GM21381 (cell line): ENCODE measurements around the gene TNNT3.
A peak's percentile ranks its signal among the peaks of the same experiment; 100 is the strongest.
"Not testable (repeated sequence)": the region's sequence is repeated elsewhere in the genome, so short reads cannot be mapped to it uniquely, and the experiment has no call there.

ENCODE experiments used
- ATAC-seq: cut with Tn5 transposase; IDR thresholded peaks from one replicate; pipeline ENCODE4 v1.9.1; 2021; ENCODE audit warnings: mild to moderate bottlenecking, moderate library complexity; ENCODE audit not compliant: unreplicated experiment

TNNT3 gene

GRCh38 chr11:1931341-1932104, 12.0 kb downstream of the TNNT3 start:
- ATAC-seq, result no peak

GRCh38 chr11:1932105-1932480, 12.6 kb downstream of the TNNT3 start:
- ATAC-seq, result no peak

GRCh38 chr11:1932681-1933080, 13.2 kb downstream of the TNNT3 start:
- ATAC-seq, result no peak

- no peak for ATAC-seq
These were observed 14.2 kb downstream of the TNNT3 start for GRCh38 chr11:1933416-1934334.

- ATAC-seq, result no peak
These were observed 15.0 kb downstream of the TNNT3 start for GRCh38 chr11:1934335-1935155.

- no peak for ATAC-seq
These were observed 15.9 kb downstream of the TNNT3 start for GRCh38 chr11:1935156-1936071.

GRCh38 chr11:1936072-1936780, 16.7 kb downstream of the TNNT3 start:
- no peak for ATAC-seq

- no peak for ATAC-seq
These were observed 17.5 kb downstream of the TNNT3 start for GRCh38 chr11:1936781-1937615.

- no peak for ATAC-seq
These were observed 18.3 kb downstream of the TNNT3 start for GRCh38 chr11:1937616-1938342.

GRCh38 chr11:1938343-1939005, 19.0 kb downstream of the TNNT3 start:
- no peak for ATAC-seq

GRCh38 chr11:1939006-1939625, 19.6 kb downstream of the TNNT3 start:
- ATAC-seq, result no peak

- not testable (repeated sequence) for ATAC-seq
These were observed 20.3 kb downstream of the TNNT3 start for GRCh38 chr11:1939788-1940187.

GRCh38 chr11:1942558-1943260, 23.2 kb downstream of the TNNT3 start:
- no peak for ATAC-seq

- ATAC-seq, result no peak
These were observed 24.1 kb downstream of the TNNT3 start for GRCh38 chr11:1943576-1943975.

GRCh38 chr11:1943977-1944376, 24.5 kb downstream of the TNNT3 start:
- no peak for ATAC-seq

- ATAC-seq, result peak; percentile 61
These were observed 27.4 kb downstream of the TNNT3 start, which contains the start of gene MRPL23 for GRCh38 chr11:1946812-1947484. TSS of gene MRPL23 (plus strand) at chr11:1947332. CDS start at chr11:1947363, 31 bp downstream.
